Inflammatory macrophage treated with lipopolysaccharide for 4 hours (primary cell): ENCODE data around the gene CHRDL2.

Experiments used
- DNase-seq: peaks from one replicate; pipeline ENCODE4 v3.0.0-alpha.2; 2020

CHRDL2 gene

GRCh38 chr11:74684661-74685060, 46.6 kb downstream of the CHRDL2 start:
- DNase-seq = no peak

- DNase-seq = no peak
Measured at GRCh38 chr11:74683941-74684481, 47.2 kb downstream of the CHRDL2 start.

- no peak for DNase-seq
Measured at GRCh38 chr11:74683279-74683871, 47.9 kb downstream of the CHRDL2 start.

GRCh38 chr11:74682731-74683278, 48.4 kb downstream of the CHRDL2 start:
- DNase-seq = no peak

GRCh38 chr11:74681686-74682651, 49.3 kb downstream of the CHRDL2 start:
- DNase-seq = no peak

GRCh38 chr11:74680703-74681531, 50.3 kb downstream of the CHRDL2 start:
- DNase-seq = no peak

- DNase-seq = no peak
Measured at GRCh38 chr11:74680035-74680671, 51.1 kb downstream of the CHRDL2 start.

GRCh38 chr11:74679513-74679865, 51.7 kb downstream of the CHRDL2 start:
- DNase-seq = no peak

- DNase-seq = no peak
Measured at GRCh38 chr11:74678591-74679512, 52.4 kb downstream of the CHRDL2 start.

- DNase-seq = no peak
Measured at GRCh38 chr11:74678041-74678440, 53.2 kb downstream of the CHRDL2 start.

GRCh38 chr11:74677131-74677530, 54.1 kb downstream of the CHRDL2 start:
- DNase-seq = no peak

GRCh38 chr11:74676596-74676995, 54.6 kb downstream of the CHRDL2 start:
- DNase-seq = no peak

GRCh38 chr11:74675761-74676160, 55.5 kb downstream of the CHRDL2 start:
- DNase-seq = no peak

- no peak for DNase-seq
Measured at GRCh38 chr11:74673693-74674360, 57.4 kb downstream of the CHRDL2 start.

GRCh38 chr11:74672956-74673692, 58.1 kb downstream of the CHRDL2 start:
- DNase-seq = peak; percentile 67

- no peak for DNase-seq
Measured at GRCh38 chr11:74672332-74672955, 58.8 kb downstream of the CHRDL2 start.

- DNase-seq = no peak
Measured at GRCh38 chr11:74671520-74672196, 59.6 kb downstream of the CHRDL2 start.

GRCh38 chr11:74670171-74670570, 61.1 kb downstream of the CHRDL2 start:
- no peak for DNase-seq
